WERI-Rb-1 (cell line): ENCODE measurements around the gene ZCCHC24.

ENCODE experiments used
- DNase-seq: peaks from one replicate; pipeline ENCODE4 v3.0.0-alpha.2; 2020
- H3K27ac ChIP-seq: fragments of 250-450 bp; sonication (Bioruptor Pico); 2 replicates; pipeline ENCODE4 v1.5.1; 2020; ENCODE audit warnings: mild to moderate bottlenecking, moderate library complexity
- H3K27me3 ChIP-seq: fragments of 250-450 bp; sonication (Bioruptor Pico); 2 replicates; pipeline ENCODE4 v1.5.1; 2021; ENCODE audit warnings: mild to moderate bottlenecking, low read depth, moderate library complexity; ENCODE audit not compliant: insufficient read depth, severe bottlenecking
- H3K36me3 ChIP-seq: fragments of 250-450 bp; sonication (Bioruptor Pico); 2 replicates; pipeline ENCODE4 v1.5.1; 2020; ENCODE audit warnings: mild to moderate bottlenecking, moderate library complexity
- H3K4me3 ChIP-seq: 2 replicates; pipeline ENCODE4 v1.5.1; 2011; ENCODE audit warnings: low read depth, mild to moderate bottlenecking, control low read depth, low read length
- H3K9me3 ChIP-seq: fragments of 250-450 bp; sonication (Bioruptor Pico); 2 replicates; pipeline ENCODE4 v1.5.1; 2021; ENCODE audit warnings: mild to moderate bottlenecking, moderate library complexity; ENCODE audit not compliant: severe bottlenecking
- CTCF ChIP-seq: IDR thresholded peaks from 2 replicates; pipeline ENCODE4 v1.5.1; 2011; ENCODE audit warnings: low read depth, mild to moderate bottlenecking, control low read depth, inconsistent platforms, low read length

ZCCHC24 gene

GRCh38 chr10:79417731-79418130 lies 27.7 kb downstream of the ZCCHC24 start:
- no peak overlapping the region for H3K4me3 ChIP-seq
- H3K9me3 ChIP-seq = no peaks in the 10 kb centered on the region
- H3K27me3 ChIP-seq = no peaks in the 10 kb centered on the region
- H3K27ac ChIP-seq = no peak overlapping the region
- no peaks in the 10 kb centered on the region for H3K36me3 ChIP-seq
- no peak for TF ChIP-seq CTCF
- DNase-seq = no peak

GRCh38 chr10:79417266-79417665 lies 28.2 kb downstream of the ZCCHC24 start:
- no peak for DNase-seq
- Histone ChIP-seq H3K27me3 (no peaks in the 10 kb centered on the region), H3K9me3 (no peaks in the 10 kb centered on the region), H3K4me3 (no peak overlapping the region), H3K36me3 (no peaks in the 10 kb centered on the region), H3K27ac (no peak overlapping the region)
- no peak for TF ChIP-seq CTCF

DNA sequence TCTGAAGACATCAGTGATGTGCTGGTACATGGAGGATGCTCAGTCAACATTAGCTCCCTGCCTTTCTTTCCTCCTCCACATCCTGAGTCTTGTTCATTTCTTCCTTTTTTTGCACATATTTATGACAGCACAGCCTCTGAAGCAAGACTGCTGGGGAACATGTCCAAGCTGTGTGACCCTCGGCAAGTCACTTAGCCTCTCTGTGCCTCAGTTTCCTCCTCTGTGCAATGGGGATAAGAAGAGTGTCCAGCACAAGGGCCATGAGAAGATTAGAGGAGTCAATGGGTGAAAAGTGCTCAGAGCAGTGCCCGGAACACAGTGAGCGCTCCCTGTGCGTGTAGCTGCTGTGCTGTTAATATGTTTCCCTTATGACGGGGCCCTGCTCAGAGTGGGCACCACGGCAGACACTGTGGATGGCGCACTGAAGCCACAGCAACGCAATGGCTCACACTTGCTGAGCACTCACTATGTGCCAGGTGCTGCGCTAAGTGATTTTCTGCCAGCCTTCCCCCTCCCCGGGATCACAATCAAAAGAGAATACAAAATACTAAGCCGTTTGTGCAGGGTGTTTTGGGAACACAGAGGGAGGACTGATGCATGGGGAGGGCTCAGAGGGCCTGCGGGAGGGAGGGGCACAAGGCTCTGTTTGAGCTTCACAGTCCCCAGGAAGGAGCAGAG lies 28.7 kb downstream of the ZCCHC24 start:
- H3K36me3 ChIP-seq = no peaks in the 10 kb centered on the region
- no peak overlapping the region for H3K4me3 ChIP-seq
- DNase-seq = no peak
- TF ChIP-seq CTCF = no peak
- H3K27me3 ChIP-seq = no peaks in the 10 kb centered on the region
- no peak overlapping the region for H3K27ac ChIP-seq
- no peaks in the 10 kb centered on the region for H3K9me3 ChIP-seq

GRCh38 chr10:79415736-79416577 lies 29.5 kb downstream of the ZCCHC24 start:
- Histone ChIP-seq H3K9me3 (no peaks in the 10 kb centered on the region), H3K27ac (no peak overlapping the region), H3K4me3 (no peak overlapping the region), H3K27me3 (no peaks in the 10 kb centered on the region), H3K36me3 (no peaks in the 10 kb centered on the region)
- TF ChIP-seq CTCF = no peak
- no peak for DNase-seq

- Histone ChIP-seq H3K27me3 (no peaks in the 10 kb centered on the region), H3K4me3 (no peak overlapping the region), H3K36me3 (no peaks in the 10 kb centered on the region), H3K27ac (no peak overlapping the region), H3K9me3 (no peaks in the 10 kb centered on the region)
- DNase-seq = no peak
- TF ChIP-seq CTCF = no peak
Observed at GRCh38 chr10:79414714-79415113, 30.7 kb downstream of the ZCCHC24 start.
